Esophagus muscularis mucosa (tissue), 4 donors: ENCODE results near the gene NRXN3. TPM values are rescaled to one million over a fixed set of nuclear protein-coding genes. Genes with fewer than 3 reads are reported as not detected.

Experiments used
- DNase-seq: peaks from one replicate; pipeline ENCODE4 v3.0.0-alpha.2; 2017; ENCODE audit errors: extremely low spot score
- H3K27ac ChIP-seq, 4 donors: fragments of 200-600 bp; sonication (generic); replicated peaks in 1 of 4; 1 replicate in 3 of 4; 2 replicates in 1 of 4; pipeline ENCODE4 v1.5.1; 2016 to 2019; ENCODE audit warnings: mild to moderate bottlenecking in 1 of 4
- H3K27me3 ChIP-seq, 4 donors: fragments of 200-600 bp; sonication (generic); one replicate each; pipeline versions ENCODE4 v1.5.1 to v1.6.0; 2016 to 2019
- H3K36me3 ChIP-seq, 4 donors: fragments of 200-600 bp; sonication (generic); one replicate each; pipeline ENCODE4 v1.5.1; 2016 to 2019
- H3K4me1 ChIP-seq, 4 donors: fragments of 200-600 bp; sonication (generic); one replicate each; pipeline ENCODE4 v1.5.1; 2016 to 2019
- H3K4me3 ChIP-seq, 4 donors: fragments of 200-600 bp; sonication (generic); 1 replicate in 2 of 4; 2 replicates in 2 of 4; pipeline ENCODE4 v1.5.1; 2016 to 2019; ENCODE audit warnings: mild to moderate bottlenecking in 4 of 4, moderate library complexity in 1 of 4
- H3K9me3 ChIP-seq, 4 donors: fragments of 200-600 bp; sonication (generic); 1 replicate in 3 of 4; 2 replicates in 1 of 4; pipeline ENCODE4 v1.5.1; 2016 to 2019
- CTCF ChIP-seq, 3 experiments: fragments of 200-600 bp in 2 of 3; fragments of 450-650 bp in 1 of 3; sonication (generic) in 2 of 3; IDR thresholded peaks; one replicate each; pipeline ENCODE4 v1.5.1; 2017 to 2019; ENCODE audit warnings: antibody characterized with exemption in 3 of 3, mild to moderate bottlenecking in 2 of 3, moderate library complexity in 1 of 3
- EP300 ChIP-seq: sonication (generic); formaldehyde crosslinking; IDR thresholded peaks from one replicate; pipeline ENCODE4 v1.6.1; 2017; ENCODE audit warnings: antibody characterized with exemption
- POLR2A ChIP-seq: fragments of 450-650 bp; IDR thresholded peaks from one replicate; pipeline ENCODE4 v1.6.1; 2017; ENCODE audit warnings: antibody characterized with exemption, moderate library complexity, mild to moderate bottlenecking, low read depth
- POLR2AphosphoS5 ChIP-seq, 2 donors: sonication (generic); formaldehyde crosslinking; IDR thresholded peaks; one replicate each; pipeline ENCODE4 v1.6.1; 2017; ENCODE audit warnings: antibody characterized with exemption in 2 of 2
- WGBS: methylation state at CpG from one replicate; pipeline ENCODE4 v1.1.5; 2018; 5-methylcytosine and 5-hydroxymethylcytosine counted together
- intact Hi-C: fragments of 100-400 bp; cut with DNase I; formaldehyde crosslinking; loops from one replicate; pipeline ENCODE4 v1.15.1; 2023
- total RNA-seq, 4 donors: library from RNA; depleted of rRNA; stranded (reverse); fragments of >200 nt; gene quantifications; one replicate each; pipeline versions ENCODE4 v1.1.0 to v1.2.1, GENCODE V29; 2016

Gene NRXN3
- total RNA-seq, 4 donors from 2014 or later = 71.1 to 159 (median 122) TPM

DNA sequence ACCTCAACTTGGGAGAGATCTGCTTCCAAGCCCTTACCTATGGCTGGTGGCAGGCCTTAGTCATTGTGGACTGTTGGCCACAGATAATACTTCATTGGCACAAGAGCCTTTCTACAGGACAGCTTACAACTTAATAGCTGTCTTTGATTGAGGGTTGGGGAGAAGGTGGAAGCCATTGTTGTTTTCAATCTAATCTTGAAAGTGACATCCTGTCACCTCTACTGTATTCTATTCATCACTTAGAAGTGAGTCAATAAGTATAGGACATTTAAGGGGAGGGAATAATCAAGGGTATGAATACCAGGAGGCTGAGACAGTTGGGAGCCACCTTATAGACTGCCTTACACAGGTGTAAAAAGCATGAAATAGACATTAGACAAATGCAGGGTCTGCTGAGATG, 906.3 kb downstream of the NRXN3 start:
- intact Hi-C loops = no loop called here
- Histone ChIP-seq H3K36me3 (no peaks in the 10 kb centered on the region), H3K27me3 (no peaks in the 10 kb centered on the region), H3K27ac (no peak overlapping the region), H3K4me3 (no peak overlapping the region), H3K9me3 (no peaks in the 10 kb centered on the region), H3K4me1 (peaks cover 0 to 42% (median 33%) of the 10 kb centered on the region in 4 donors)
- DNase-seq = no peak
- no peak for TF ChIP-seq POLR2AphosphoS5 (IDR thresholded peaks at IDR 0.05)
- TF ChIP-seq EP300 = no peak
- no peak for TF ChIP-seq CTCF (IDR thresholded peaks at IDR 0.05)
- no peak for TF ChIP-seq POLR2A

GRCh38 chr14:79077096-79077495, 906.9 kb downstream of the NRXN3 start:
- 74% methylated on average over 5 of the region's 5 CpGs for WGBS
- H3K9me3 ChIP-seq = no peaks in the 10 kb centered on the region
- peaks cover 0 to 42% (median 34%) of the 10 kb centered on the region in 4 donors for H3K4me1 ChIP-seq
- no peak for DNase-seq
- no peaks in the 10 kb centered on the region for H3K36me3 ChIP-seq
- intact Hi-C loops = no loop called here
- no peak for TF ChIP-seq POLR2AphosphoS5 (IDR thresholded peaks at IDR 0.05)
- no peak for TF ChIP-seq POLR2A
- no peak for TF ChIP-seq EP300
- TF ChIP-seq CTCF (IDR thresholded peaks at IDR 0.05) = no peak
- H3K4me3 ChIP-seq = no peak overlapping the region
- no peak overlapping the region for H3K27ac ChIP-seq
- H3K27me3 ChIP-seq = no peaks in the 10 kb centered on the region

- DNase-seq = no peak
- Histone ChIP-seq H3K36me3 (no peaks in the 10 kb centered on the region), H3K27me3 (no peaks in the 10 kb centered on the region), H3K9me3 (no peaks in the 10 kb centered on the region), H3K4me3 (no peak overlapping the region), H3K27ac (peak overlapping the region in 3 of 4 donors; percentile 21 to 50 (median 22)), H3K4me1 (peaks cover 0 to 37% (median 33%) of the 10 kb centered on the region in 4 donors)
- intact Hi-C loops = no loop called here
- TF ChIP-seq EP300 (no peak), POLR2AphosphoS5 (IDR thresholded peaks at IDR 0.05) (no peak), CTCF (IDR thresholded peaks at IDR 0.05) (no peak), POLR2A (no peak)
- WGBS = 56% methylated on average over 1 of the region's 1 CpG
These were observed 909.9 kb downstream of the NRXN3 start for GRCh38 chr14:79080040-79080439.

DNA sequence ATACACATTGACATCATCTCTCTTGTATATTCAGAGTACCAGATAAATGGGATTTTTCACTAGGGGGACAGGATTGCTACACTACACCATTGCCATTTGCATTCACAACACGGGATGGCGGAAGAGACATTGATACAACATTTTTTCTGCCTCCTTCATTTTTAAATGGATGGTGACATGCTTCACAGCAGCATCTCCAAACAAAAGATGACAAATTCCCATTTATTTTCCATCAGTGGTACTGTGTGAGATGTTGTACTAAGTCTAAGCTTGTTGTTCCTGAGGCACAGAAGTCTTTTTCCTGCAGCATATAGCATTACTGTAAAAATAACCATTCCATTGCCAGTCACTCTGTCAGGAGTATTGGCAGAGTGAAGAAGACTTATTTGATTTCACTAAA, 912.7 kb downstream of the NRXN3 start:
- no peak for TF ChIP-seq POLR2A
- TF ChIP-seq CTCF (IDR thresholded peaks at IDR 0.05) = no peak
- TF ChIP-seq EP300 = no peak
- no peak for TF ChIP-seq POLR2AphosphoS5 (IDR thresholded peaks at IDR 0.05)
- 92% methylated on average over 2 of the region's 2 CpGs for WGBS
- Histone ChIP-seq H3K4me1 (peaks cover 0 to 30% (median 23%) of the 10 kb centered on the region in 4 donors), H3K4me3 (no peak overlapping the region), H3K27ac (no peak overlapping the region), H3K27me3 (no peaks in the 10 kb centered on the region), H3K9me3 (no peaks in the 10 kb centered on the region), H3K36me3 (no peaks in the 10 kb centered on the region)
- intact Hi-C loops = no loop called here
- no peak for DNase-seq

DNA sequence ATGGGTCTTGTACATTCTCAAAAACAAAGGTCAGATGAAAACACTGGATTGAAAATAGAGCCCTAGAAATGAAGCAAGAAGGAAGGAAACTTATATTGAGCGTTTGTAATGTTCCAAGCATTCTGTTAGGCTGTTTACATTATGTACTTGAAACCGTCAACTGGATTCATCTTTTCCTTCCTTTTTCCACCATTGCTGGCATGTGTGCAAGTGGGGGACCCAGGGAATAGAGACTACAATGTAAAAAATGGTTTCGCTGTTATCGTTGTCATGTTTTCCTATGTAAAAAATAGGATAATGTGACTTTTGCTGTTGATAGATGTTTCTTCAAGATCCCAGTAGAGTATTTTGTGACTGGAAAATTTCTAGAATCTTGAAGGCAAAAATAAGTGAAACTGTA, 913.2 kb downstream of the NRXN3 start:
- no peaks in the 10 kb centered on the region for H3K36me3 ChIP-seq
- no peak overlapping the region for H3K27ac ChIP-seq
- no peak for DNase-seq
- no peaks in the 10 kb centered on the region for H3K9me3 ChIP-seq
- no peak overlapping the region for H3K4me3 ChIP-seq
- H3K4me1 ChIP-seq = peaks cover 0 to 30% (median 23%) of the 10 kb centered on the region in 4 donors
- TF ChIP-seq CTCF (IDR thresholded peaks at IDR 0.05) = no peak
- no peak for TF ChIP-seq POLR2AphosphoS5 (IDR thresholded peaks at IDR 0.05)
- TF ChIP-seq POLR2A = no peak
- TF ChIP-seq EP300 = no peak
- 61% methylated on average over 4 of the region's 4 CpGs for WGBS
- intact Hi-C loops = no loop called here
- no peaks in the 10 kb centered on the region for H3K27me3 ChIP-seq
